Heart right ventricle (tissue), 16 donors: ENCODE results near the gene SLC36A2. TPM values are rescaled to one million over a fixed set of nuclear protein-coding genes. Genes with fewer than 3 reads are reported as not detected.

Experiments
- ATAC-seq, 8 donors: fragments of 200-7000 bp; cut with Tn5 transposase; one replicate each; pipeline ENCODE4 v1.9.1; 2020; ENCODE audit warnings: mild to moderate bottlenecking in 8 of 8, moderate library complexity in 8 of 8, moderate number of reproducible peaks in 1 of 8
- DNase-seq, 2 donors: peaks; one replicate each; pipeline ENCODE4 v3.0.0-alpha.2; 2020
- H3K27ac ChIP-seq, 10 donors: fragments of 200-600 bp; sonication (generic) in 2 of 10; one replicate each; pipeline versions ENCODE4 v1.5.0 to v1.8.0; 2020 to 2022; ENCODE audit warnings: mild to moderate bottlenecking in 3 of 10
- H3K27me3 ChIP-seq, 7 donors: fragments of 200-600 bp; one replicate each; pipeline ENCODE4 v1.8.0; 2021 to 2022; ENCODE audit warnings: mild to moderate bottlenecking in 2 of 7
- H3K36me3 ChIP-seq, 9 donors: fragments of 200-600 bp; sonication (generic) in 1 of 9; one replicate each; pipeline versions ENCODE4 v1.5.0 to v1.8.0; 2020 to 2022; ENCODE audit warnings: mild to moderate bottlenecking in 2 of 9
- H3K4me1 ChIP-seq, 9 donors: fragments of 200-600 bp; sonication (generic) in 1 of 9; one replicate each; pipeline versions ENCODE4 v1.5.0 to v1.8.0; 2020 to 2022; ENCODE audit warnings: mild to moderate bottlenecking in 4 of 9
- H3K4me3 ChIP-seq, 10 donors: fragments of 200-600 bp; sonication (generic) in 2 of 10; one replicate each; pipeline versions ENCODE4 v1.5.0 to v1.8.0; 2020 to 2022; ENCODE audit warnings: mild to moderate bottlenecking in 7 of 10, moderate library complexity in 2 of 10
- H3K9me3 ChIP-seq, 11 donors: fragments of 200-600 bp in 10 of 11; sonication (generic) in 2 of 11; one replicate each; pipeline versions ENCODE4 v1.5.0 to v1.8.0; 2013 to 2022; ENCODE audit warnings: mild to moderate bottlenecking in 2 of 11, control low read depth in 1 of 11, moderate library complexity in 1 of 11
- WGBS, 2 donors: extraction: QIAGEN DNeasy Blood & Tissue Kit; methylation state at CpG; one replicate each; pipeline ENCODE4 v1.1.7; 2013; ENCODE audit warnings: inconsistent platforms in 1 of 2; 5-methylcytosine and 5-hydroxymethylcytosine counted together
- intact Hi-C, 10 donors: fragments of 100-400 bp; cut with DNase I; formaldehyde crosslinking; loops; one replicate each; pipeline versions ENCODE4 v1.11.1 to v1.14.2; 2022
- polyA plus RNA-seq, 2 donors: library from polyadenylated mRNA; stranded (reverse); fragments of 200-250 nt; gene quantifications; one replicate each; pipeline ENCODE4 v1.2.3, GENCODE V29; 2013
- total RNA-seq, 10 donors: library from RNA; stranded (reverse); fragmentation: NEBNext Ultra II Directional in 3 of 10; extraction: Animal tissue kit (Norgen Biotek cat#: 25700) in 3 of 10; gene quantifications; one replicate each; pipeline versions ENCODE4 v1.2.1 to v1.2.4, GENCODE V29; 2021 to 2023
- TF ChIP-seq, protein P1 (sequence below), 9 donors: fragments of 200-600 bp; sonication (generic) in 2 of 9; IDR thresholded peaks; one replicate each; pipeline versions ENCODE4 v1.5.0 to v1.8.0; 2021 to 2022; ENCODE audit warnings: antibody characterized with exemption in 9 of 9, mild to moderate bottlenecking in 5 of 9, moderate library complexity in 1 of 9
- donor health status: Arrhythmogenic right ventricular cardiomyopathy.
- donor health status: ischemic (EF 13 %, LVEDD 7.1; RV severe dilation, severe dysfunction).
- donor health status: healthy with polysubstance abuse.
- donor health status: DM: no; HTN: yes; CAD: no.
- donor health status: DM: no; HTN: no; CAD: no.
- donor health status: ischemic (EF 25% LVEDD 6.9; RV normal size, moderate dysfunction).
- donor health status: ischemic (EF 25% LVEDD 5.7; RV mildly dilated, moderate dysfunction).
- donor health status: healthy.
- donor health status: DM: yes; HTN: yes; CAD: no.
- donor health status: Ischemic cardiomyopathy.
- donor health status: ischemic (EF 35%, LVEDD 5.7; RV mildly dilated, moderate dysfunction).
- donor health status: nonischemic (EF 11% LVEDD 7.7; RV severe dilation, severe dysfunction).
- donor health status: DM: yes; HTN: yes; CAD: no.
- donor health status: PGD.
- donor health status: ischemic (EF 29% LVEDD 5.4; RV normal size, mild dysfunction).
- donor health status: nonischemic (EF 23%, LVEDD 6.1; RV moderate dilation, normal function).

The SLC36A2 gene
- total and polyA plus RNA-seq, 12 donors: 0.04 to 2.8 (median 0.39) TPM; not detected in 2

DNA sequence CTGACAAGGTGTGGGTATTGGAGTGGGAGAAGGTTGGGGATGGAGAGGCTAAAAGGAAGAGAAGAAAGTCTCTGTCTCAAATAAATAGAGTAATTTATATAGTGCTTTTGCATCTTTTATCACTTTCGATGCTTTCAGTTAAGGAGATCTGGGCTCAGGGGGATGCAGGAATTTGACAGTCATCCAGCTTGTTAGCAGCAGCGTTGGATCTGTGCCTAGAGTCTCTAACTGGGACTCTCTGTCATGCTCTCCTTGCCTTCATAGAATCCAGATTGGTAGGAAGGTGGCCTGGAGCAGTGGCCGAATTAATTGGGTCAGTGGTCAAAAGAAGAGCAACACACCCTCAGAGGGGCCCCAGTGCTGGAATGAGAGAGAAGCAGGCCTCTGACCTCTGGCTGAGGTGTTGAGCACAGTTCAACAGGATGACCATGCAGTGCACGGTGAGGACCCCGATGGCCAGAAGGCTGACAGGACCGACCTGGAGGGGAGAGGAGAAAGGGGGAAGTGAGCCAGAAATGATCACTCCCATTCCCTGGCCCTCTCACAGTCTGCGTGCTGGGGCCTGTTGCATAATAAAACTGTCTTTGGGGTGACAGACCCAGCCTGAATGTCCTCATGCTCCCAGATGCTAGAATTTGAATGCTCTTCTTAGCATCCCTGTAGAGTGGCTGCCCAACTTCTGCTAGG lies 51.4 kb downstream of the SLC36A2 start:
- DNase-seq: no peak
- H3K4me3 ChIP-seq: no peak overlapping the region
- H3K9me3 ChIP-seq: peaks cover 0 to 8% (median 0%) of the 10 kb centered on the region in 11 donors
- intact Hi-C loops: no loop called here
- 38 to 43% methylated on average over 7 of the region's 7 CpGs for WGBS, 2 donors
- ATAC-seq: peak in 1 of 8 donors; percentile 27
- no peaks in the 10 kb centered on the region for H3K36me3 ChIP-seq
- peaks cover 0 to 19% (median 3%) of the 10 kb centered on the region in 7 donors for H3K27me3 ChIP-seq
- TF ChIP-seq, protein P1, sequence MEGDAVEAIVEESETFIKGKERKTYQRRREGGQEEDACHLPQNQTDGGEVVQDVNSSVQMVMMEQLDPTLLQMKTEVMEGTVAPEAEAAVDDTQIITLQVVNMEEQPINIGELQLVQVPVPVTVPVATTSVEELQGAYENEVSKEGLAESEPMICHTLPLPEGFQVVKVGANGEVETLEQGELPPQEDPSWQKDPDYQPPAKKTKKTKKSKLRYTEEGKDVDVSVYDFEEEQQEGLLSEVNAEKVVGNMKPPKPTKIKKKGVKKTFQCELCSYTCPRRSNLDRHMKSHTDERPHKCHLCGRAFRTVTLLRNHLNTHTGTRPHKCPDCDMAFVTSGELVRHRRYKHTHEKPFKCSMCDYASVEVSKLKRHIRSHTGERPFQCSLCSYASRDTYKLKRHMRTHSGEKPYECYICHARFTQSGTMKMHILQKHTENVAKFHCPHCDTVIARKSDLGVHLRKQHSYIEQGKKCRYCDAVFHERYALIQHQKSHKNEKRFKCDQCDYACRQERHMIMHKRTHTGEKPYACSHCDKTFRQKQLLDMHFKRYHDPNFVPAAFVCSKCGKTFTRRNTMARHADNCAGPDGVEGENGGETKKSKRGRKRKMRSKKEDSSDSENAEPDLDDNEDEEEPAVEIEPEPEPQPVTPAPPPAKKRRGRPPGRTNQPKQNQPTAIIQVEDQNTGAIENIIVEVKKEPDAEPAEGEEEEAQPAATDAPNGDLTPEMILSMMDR (IDR thresholded peaks at IDR 0.05): no peak
- no peak overlapping the region for H3K27ac ChIP-seq
- H3K4me1 ChIP-seq: peaks cover 0 to 2% (median 0%) of the 10 kb centered on the region in 9 donors

DNA sequence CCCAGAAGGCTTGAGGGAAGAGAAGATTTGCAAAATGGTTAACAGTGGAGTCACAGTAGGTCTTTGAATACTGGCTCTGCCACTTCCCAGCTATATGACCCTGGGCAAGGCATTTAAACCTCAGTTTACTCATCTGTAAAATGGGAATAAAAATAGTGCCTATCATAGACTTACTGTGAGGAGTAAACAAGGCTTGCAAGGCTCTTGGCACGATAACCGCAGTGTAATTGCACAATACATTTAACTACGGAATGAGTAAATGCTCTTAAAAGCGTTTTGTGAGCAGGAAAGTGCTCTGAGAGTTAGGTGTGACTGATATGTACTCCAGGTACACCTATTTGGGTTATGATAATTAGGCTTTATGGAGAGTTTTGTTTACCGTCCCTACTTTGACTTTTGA lies 52.2 kb downstream of the SLC36A2 start:
- H3K36me3 ChIP-seq: no peaks in the 10 kb centered on the region
- H3K9me3 ChIP-seq: peaks cover 0 to 8% (median 0%) of the 10 kb centered on the region in 11 donors
- peaks cover 0 to 2% (median 0%) of the 10 kb centered on the region in 9 donors for H3K4me1 ChIP-seq
- DNase-seq (no peak), ATAC-seq (no peak)
- no peak overlapping the region for H3K27ac ChIP-seq
- 81 to 82% methylated on average over 5 of the region's 5 CpGs for WGBS, 2 donors
- intact Hi-C loops: no loop called here
- H3K4me3 ChIP-seq: no peak overlapping the region
- TF ChIP-seq, protein P1 (IDR thresholded peaks at IDR 0.05): no peak
- H3K27me3 ChIP-seq: peaks cover 0 to 19% (median 3%) of the 10 kb centered on the region in 7 donors

DNA sequence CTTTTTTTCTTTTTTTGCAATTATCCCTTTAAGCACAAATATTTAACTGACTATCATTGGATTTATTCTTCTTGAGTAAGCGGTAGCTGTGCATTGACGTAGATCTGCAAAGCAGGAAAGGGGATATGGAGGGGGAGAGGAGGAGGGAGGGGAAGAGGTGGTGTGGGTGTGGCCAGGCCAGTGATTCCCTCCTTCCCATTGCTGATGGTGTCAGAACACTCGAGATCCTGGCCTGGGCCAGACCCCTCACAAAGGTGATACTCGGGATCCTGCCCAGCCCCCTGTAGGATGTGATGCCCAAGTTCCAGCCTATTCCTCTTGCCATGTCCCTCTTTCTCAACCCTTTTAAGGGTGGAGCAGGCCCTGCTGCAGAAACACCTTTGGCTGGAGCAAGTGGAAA lies 53.7 kb downstream of the SLC36A2 start:
- H3K4me3 ChIP-seq: no peak overlapping the region
- no peak overlapping the region for H3K27ac ChIP-seq
- TF ChIP-seq, protein P1 (IDR thresholded peaks at IDR 0.05): no peak
- H3K4me1 ChIP-seq: peaks cover 0 to 2% (median 0%) of the 10 kb centered on the region in 9 donors
- ATAC-seq: no peak
- H3K36me3 ChIP-seq: no peaks in the 10 kb centered on the region
- intact Hi-C loops: no loop called here
- no peak for DNase-seq
- H3K9me3 ChIP-seq: peaks cover 0 to 8% (median 0%) of the 10 kb centered on the region in 11 donors
- peaks cover 0 to 17% (median 0%) of the 10 kb centered on the region in 7 donors for H3K27me3 ChIP-seq
- 40 to 62% methylated on average over 4 of the region's 4 CpGs for WGBS, 2 donors

DNA sequence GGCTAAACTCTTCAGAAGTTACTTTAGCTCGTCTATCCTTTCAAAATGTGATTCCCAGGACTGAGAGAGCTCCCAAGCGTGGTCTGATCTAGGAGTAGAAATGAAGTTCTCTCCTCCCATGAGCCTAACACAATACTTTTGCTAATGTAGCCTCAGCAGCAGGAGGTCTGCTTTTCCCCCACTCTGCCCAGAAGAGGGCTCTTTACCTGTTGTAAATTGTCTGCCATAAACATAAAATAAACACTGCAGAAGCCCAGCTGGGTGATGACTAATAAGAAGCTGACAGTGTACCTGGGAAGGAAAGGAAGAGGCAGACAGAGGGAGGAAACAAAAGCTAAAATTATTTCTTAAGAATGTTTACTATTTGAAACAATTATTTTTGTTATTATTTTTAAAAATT lies 59.2 kb downstream of the SLC36A2 start:
- no peaks in the 10 kb centered on the region for H3K4me1 ChIP-seq
- intact Hi-C loops: no loop called here
- H3K27me3 ChIP-seq: no peaks in the 10 kb centered on the region
- no peak overlapping the region for H3K4me3 ChIP-seq
- H3K36me3 ChIP-seq: no peaks in the 10 kb centered on the region
- TF ChIP-seq, protein P1 (IDR thresholded peaks at IDR 0.05): no peak
- ATAC-seq (no peak), DNase-seq (no peak)
- H3K27ac ChIP-seq: no peak overlapping the region
- 59 to 68% methylated on average over 2 of the region's 2 CpGs for WGBS, 2 donors
- peaks cover 0 to 8% (median 0%) of the 10 kb centered on the region in 11 donors for H3K9me3 ChIP-seq
